Measurements from ENCODE around the gene REC8. TPM values are rescaled to one million over a fixed set of nuclear protein-coding genes. Genes with fewer than 3 reads are reported as not detected.

REC8 gene
- total RNA-seq = 3.6 TPM

DNA sequence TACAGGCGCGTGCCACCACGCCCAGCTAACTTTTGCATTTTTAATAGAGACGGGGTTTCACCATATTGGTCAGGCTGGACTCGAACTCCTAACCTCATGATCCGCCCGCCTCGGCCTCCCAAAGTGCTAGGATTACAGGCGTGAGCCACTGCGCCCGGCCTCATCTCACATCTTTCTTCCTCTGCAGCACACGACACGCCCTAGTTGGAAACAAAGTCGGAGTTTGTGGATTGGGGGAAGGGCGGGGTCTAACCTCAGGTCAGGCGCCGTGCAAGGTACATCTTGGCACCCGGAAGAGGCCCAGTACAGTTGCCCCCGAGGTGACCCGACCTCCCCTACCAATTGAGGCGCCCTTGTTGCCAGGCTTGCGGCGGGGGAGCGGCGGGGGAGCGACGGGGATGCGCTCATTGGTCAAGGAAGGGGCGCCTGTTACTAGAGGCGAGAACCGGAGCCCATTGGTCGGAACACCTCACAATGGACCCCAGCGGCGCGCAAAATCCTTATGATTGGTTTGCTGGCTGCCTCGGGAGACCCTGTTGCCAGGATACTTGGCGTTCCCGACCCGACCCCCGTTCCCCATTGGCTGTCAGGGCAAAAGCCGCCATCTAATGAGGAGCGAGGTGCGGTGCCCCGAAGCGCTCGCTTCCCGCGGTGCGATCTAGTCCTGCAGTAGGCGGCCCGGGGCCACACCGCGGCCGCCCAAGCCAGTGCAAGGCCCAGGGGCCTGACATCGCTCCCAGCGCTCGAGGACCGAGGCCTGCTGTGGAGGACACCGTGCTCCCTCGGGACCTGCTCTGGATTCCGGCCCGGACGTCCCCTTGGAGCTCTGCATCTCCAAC is at the start of gene REC8:
REC8 (plus strand) TSS at position 659 of the 839 bp plus-strand sequence. CDS start 473 bp downstream, outside the sequence.
- DNase-seq = peak; percentile 87

GRCh38 chr14:24122416-24122815 is 49.5 kb upstream of the REC8 start:
- no peak for DNase-seq

GRCh38 chr14:24122898-24123297 is 49.0 kb upstream of the REC8 start:
- no peak for DNase-seq

- no peak for DNase-seq
These were observed 48.2 kb upstream of the REC8 start for GRCh38 chr14:24123424-24124417.

- DNase-seq = no peak
These were observed 44.9 kb upstream of the REC8 start for GRCh38 chr14:24126939-24127338.

GRCh38 chr14:24127673-24128072 is 44.2 kb upstream of the REC8 start:
- no peak for DNase-seq

DNA sequence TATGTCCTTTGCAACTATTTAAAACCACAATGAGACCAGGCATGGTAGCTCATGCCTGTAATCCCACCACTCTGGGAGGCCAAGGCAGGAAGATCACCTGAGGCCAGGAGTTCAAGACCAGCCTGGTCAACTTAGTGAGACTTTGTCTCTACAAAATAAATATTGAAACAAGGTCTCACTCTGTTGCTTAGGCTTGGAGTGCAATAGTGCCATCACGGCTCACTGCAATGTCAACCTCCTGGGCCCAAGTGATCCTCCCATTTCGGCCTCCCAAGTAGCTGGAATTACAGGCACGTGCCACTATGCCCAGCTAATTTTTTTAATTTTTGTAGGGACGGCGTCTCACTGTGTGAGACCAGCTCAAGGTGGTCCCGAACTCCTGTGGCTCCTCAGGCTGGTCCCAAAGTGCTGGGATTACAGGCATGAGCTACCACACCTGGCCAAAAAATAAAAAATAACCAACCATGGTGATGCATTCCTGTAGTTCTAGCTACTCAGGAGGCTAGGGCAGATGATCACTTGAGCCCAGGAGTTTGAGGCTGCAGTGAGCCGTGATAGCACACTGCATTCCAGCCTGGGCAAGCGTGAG is 42.4 kb upstream of the REC8 start:
- DNase-seq = no peak

GRCh38 chr14:24130380-24130716 is 41.5 kb upstream of the REC8 start, which contains the start of gene FITM1:
TSS of gene FITM1 (plus strand) at chr14:24130659. CDS start at chr14:24131564, 905 bp downstream.
- DNase-seq = no peak

DNA sequence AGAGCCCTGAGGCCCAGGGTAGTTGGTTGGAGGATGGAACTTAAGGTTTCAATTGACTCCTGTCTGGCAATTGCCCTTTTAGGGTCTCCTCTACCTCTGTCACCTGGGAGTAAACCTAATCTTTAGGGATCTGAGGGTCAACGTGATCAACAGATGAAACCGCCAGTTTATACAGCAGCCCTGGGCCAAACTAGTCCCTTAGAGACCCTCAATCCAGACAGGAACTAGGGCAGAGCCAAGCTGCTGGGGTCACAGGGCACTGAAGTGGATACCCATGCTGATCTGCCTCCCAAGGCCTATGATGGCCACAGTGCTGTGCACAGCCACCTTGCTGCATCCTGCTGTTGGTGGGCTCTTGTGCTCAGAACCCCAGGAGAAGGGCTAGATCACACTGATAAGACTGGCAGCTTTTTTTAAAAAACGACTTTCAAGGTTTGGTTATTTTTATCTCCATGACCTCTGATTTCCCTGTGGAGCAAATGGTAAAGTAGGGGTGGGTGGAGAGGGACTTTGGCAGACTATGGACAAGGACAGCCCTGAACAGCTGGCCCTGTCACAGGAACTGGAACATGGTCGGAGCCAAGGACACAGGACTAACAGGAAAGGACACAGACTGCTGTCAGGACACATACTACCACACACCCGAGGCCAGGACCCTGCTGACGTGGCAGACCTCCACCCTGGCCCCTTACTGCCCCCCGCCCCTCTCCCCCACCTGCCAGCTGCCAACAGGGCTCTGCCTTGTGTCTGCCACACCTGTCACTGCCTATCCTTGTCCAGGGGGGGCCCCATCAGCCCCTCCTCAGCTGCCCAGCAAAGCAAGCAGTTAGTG is 40.9 kb upstream of the REC8 start:
- peak; percentile 12 for DNase-seq

GRCh38 chr14:24131549-24131966 is 40.3 kb upstream of the REC8 start:
- no peak for DNase-seq

DNA sequence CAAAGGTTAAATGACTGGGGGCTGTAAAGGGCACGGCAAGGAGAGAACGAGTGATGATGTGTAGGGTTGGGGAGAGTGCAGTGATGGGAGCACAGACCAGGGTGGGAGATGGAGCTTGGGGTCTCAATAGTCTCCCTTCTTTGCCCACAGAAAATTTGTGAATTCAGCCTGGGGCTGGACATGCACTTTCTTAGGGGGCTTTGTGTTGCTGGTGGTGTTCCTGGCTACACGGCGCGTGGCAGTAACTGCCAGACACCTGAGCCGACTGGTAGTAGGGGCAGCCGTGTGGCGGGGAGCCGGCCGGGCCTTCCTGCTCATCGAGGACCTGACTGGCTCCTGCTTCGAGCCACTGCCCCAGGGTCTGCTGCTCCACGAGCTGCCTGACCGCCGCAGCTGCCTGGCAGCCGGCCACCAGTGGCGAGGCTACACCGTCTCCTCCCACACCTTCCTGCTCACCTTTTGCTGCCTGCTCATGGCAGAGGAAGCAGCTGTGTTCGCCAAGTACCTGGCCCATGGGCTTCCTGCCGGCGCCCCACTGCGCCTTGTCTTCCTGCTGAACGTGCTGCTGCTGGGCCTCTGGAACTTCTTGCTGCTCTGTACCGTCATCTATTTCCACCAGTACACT is 39.7 kb upstream of the REC8 start:
- no peak for DNase-seq

GRCh38 chr14:24132976-24133375 is 38.9 kb upstream of the REC8 start:
- no peak for DNase-seq

- no peak for DNase-seq
These were observed 38.1 kb upstream of the REC8 start for GRCh38 chr14:24133735-24134134.

GRCh38 chr14:24135584-24135833 is 36.4 kb upstream of the REC8 start:
- no peak for DNase-seq

DNA sequence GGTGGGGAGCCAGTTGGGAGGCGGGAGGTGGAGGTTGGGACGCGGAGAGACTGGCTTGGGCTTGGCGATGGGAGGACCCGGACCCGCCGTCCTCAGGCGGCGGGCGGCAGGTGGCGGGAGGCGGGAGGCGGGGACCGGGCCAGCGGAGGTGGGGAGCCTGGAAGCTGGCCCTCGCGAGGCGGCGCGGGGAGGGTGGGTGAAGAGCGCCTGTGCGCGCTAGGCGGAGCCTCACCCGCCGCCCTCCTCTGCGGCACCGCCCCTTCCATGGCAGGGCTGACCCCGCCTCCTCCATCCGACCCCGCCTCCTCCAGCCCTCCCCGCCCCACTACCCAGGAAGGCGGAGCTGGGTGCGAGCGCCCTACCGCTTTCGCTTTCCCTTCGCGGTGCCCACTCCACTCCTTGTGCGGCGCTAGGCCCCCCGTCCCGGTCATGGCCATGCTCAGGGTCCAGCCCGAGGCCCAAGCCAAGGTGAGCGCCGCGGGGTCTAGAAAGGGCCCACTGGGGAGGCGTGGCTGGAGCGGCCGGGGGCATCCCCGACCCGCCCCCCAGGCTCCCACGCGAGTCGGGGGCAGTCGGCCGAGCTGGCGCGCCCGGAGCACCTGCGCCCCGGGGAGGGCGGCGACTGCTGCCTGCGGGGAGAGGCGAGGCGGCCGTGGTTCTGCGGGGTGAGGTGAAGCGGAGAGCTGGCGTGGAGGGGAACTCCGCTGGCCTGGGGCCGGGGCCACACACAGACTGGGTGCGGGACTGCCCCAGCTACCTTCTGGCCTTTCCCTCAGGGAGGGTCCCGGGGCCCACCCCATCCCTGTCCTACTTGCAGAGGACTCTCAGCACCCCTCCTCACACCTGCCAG is 35.8 kb upstream of the REC8 start, which contains the start of gene PSME1:
PSME1 (plus strand) TSS at position 361 of the 850 bp plus-strand sequence; CDS start at position 430, 69 bp downstream.
- DNase-seq = peak; percentile 80

GRCh38 chr14:24136684-24137528 is 35.0 kb upstream of the REC8 start:
- DNase-seq = no peak

DNA sequence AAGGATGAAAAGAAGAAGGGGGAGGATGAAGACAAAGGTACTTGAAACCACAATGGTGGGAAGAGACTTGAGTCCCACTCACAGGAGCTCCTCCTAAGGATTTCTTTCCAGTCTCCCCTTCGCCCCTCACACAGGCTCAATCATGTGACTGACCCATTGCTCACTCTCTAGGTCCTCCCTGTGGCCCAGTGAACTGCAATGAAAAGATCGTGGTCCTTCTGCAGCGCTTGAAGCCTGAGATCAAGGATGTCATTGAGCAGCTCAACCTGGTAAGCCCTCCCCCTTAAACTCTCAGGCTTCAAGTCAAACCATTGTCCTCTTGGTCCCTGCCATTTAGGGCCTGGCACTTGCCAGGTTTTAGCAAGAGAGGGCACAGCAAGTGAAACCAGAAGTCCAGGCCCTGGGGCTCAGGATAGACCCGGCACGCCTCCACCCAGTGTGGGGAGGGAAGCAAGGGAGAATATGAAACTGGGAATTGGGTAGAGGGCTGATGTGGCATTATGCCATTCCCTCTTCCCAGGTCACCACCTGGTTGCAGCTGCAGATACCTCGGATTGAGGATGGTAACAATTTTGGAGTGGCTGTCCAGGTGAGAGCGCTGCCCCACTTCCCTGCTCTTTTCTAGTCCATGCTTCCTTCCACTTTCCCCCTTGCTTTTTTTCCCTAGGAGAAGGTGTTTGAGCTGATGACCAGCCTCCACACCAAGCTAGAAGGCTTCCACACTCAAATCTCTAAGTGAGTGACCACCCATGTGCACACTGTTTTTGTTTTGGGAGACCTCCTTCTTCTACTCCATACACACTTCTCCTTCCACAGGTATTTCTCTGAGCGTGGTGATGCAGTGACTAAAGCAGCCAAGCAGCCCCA is 34.1 kb upstream of the REC8 start:
- DNase-seq = no peak
